Measurements from ENCODE around the gene OPN4.

The OPN4 gene

GRCh38 chr10:86693721-86694369 lies 39.5 kb downstream of the OPN4 start:
- no peak for DNase-seq (ENCODE audit: low read depth, low spot score)
- H3K27ac ChIP-seq = no peak overlapping the region

GRCh38 chr10:86698207-86698940 lies 44.0 kb downstream of the OPN4 start:
- no peak overlapping the region for H3K27ac ChIP-seq
- DNase-seq (ENCODE audit: low read depth, low spot score) = no peak

GRCh38 chr10:86699125-86699524 lies 44.8 kb downstream of the OPN4 start:
- no peak overlapping the region for H3K27ac ChIP-seq
- DNase-seq (ENCODE audit: low read depth, low spot score) = no peak

- DNase-seq (ENCODE audit: low read depth, low spot score) = no peak
- H3K27ac ChIP-seq = no peak overlapping the region
These were observed 45.2 kb downstream of the OPN4 start for GRCh38 chr10:86699541-86699940.

- no peak overlapping the region for H3K27ac ChIP-seq
- no peak for DNase-seq (ENCODE audit: low read depth, low spot score)
These were observed 45.9 kb downstream of the OPN4 start for GRCh38 chr10:86699991-86700840.

- DNase-seq (ENCODE audit: low read depth, low spot score) = no peak
- no peak overlapping the region for H3K27ac ChIP-seq
These were observed 46.7 kb downstream of the OPN4 start for GRCh38 chr10:86700851-86701617.

GRCh38 chr10:86703176-86703575 lies 48.8 kb downstream of the OPN4 start:
- no peak for DNase-seq (ENCODE audit: low read depth, low spot score)
- no peak overlapping the region for H3K27ac ChIP-seq

- no peak overlapping the region for H3K27ac ChIP-seq
- DNase-seq (ENCODE audit: low read depth, low spot score) = no peak
These were observed 50.8 kb downstream of the OPN4 start for GRCh38 chr10:86705139-86705538.

GRCh38 chr10:86705905-86706304 lies 51.6 kb downstream of the OPN4 start:
- DNase-seq (ENCODE audit: low read depth, low spot score) = no peak

GRCh38 chr10:86706401-86706841 lies 52.1 kb downstream of the OPN4 start:
- H3K27ac ChIP-seq = no peak overlapping the region
- DNase-seq (ENCODE audit: low read depth, low spot score) = no peak

More at GRCh38 chr10:86705905-86706304, 51.6 kb downstream of the OPN4 start:
- H3K27ac ChIP-seq = no peak overlapping the region

- DNase-seq (ENCODE audit: low read depth, low spot score) = no peak
- H3K27ac ChIP-seq = no peak overlapping the region
These were observed 52.6 kb downstream of the OPN4 start for GRCh38 chr10:86706977-86707376.

- no peak for DNase-seq (ENCODE audit: low read depth, low spot score)
- no peak overlapping the region for H3K27ac ChIP-seq
These were observed 53.2 kb downstream of the OPN4 start for GRCh38 chr10:86707505-86707904.

GRCh38 chr10:86708068-86708782 lies 53.9 kb downstream of the OPN4 start:
- no peak for DNase-seq (ENCODE audit: low read depth, low spot score)
- H3K27ac ChIP-seq = no peak overlapping the region

GRCh38 chr10:86708783-86709380 lies 54.5 kb downstream of the OPN4 start:
- no peak for DNase-seq (ENCODE audit: low read depth, low spot score)

GRCh38 chr10:86709396-86710185 lies 55.2 kb downstream of the OPN4 start:
- DNase-seq (ENCODE audit: low read depth, low spot score) = no peak

More at GRCh38 chr10:86708783-86709380, 54.5 kb downstream of the OPN4 start:
- H3K27ac ChIP-seq = no peak overlapping the region

GRCh38 chr10:86710987-86711512 lies 56.7 kb downstream of the OPN4 start:
- peak overlapping the region; percentile 76 for H3K27ac ChIP-seq
- peak; percentile 16 for DNase-seq (ENCODE audit: low read depth, low spot score)

More at GRCh38 chr10:86709396-86710185, 55.2 kb downstream of the OPN4 start:
- no peak overlapping the region for H3K27ac ChIP-seq

- H3K27ac ChIP-seq = peak overlapping the region; percentile 76
- DNase-seq (ENCODE audit: low read depth, low spot score) = no peak
These were observed 57.4 kb downstream of the OPN4 start for GRCh38 chr10:86711513-86712316.

Measured in epithelial cell of prostate (primary cell).